ENCODE measurements around the gene KAT7. TPM values are rescaled to one million over a fixed set of nuclear protein-coding genes. Genes with fewer than 3 reads are reported as not detected.

KAT7 gene
- total and polyA plus RNA-seq, 10 of the 15 experiments (the other 5 are each of a cell fraction or from before 2014, with no cell fraction given): 6.6 to 45.8 (median 26.3) TPM

GRCh38 chr17:49746791-49747490 is 41.5 kb upstream of the KAT7 start (continued):
- TF ChIP-seq CUX1 (IDR thresholded peaks at IDR 0.05; ENCODE audit: insufficient replicate concordance, low read depth, low read length): peak; percentile 73
- peak; percentile 57; the same call in 1 of the 2 replicates for TF ChIP-seq TCF7 (IDR thresholded peaks at IDR 0.05; ENCODE audit: borderline replicate concordance)
- TF ChIP-seq SIX5 (IDR thresholded peaks at IDR 0.05; ENCODE audit: low read depth, low read length, severe bottlenecking): no peak
- peak; percentile 68; the same call in 2 of the 3 replicates for TF ChIP-seq POU2F2 (IDR thresholded peaks at IDR 0.05; ENCODE audit: borderline replicate concordance, low read depth, low read length)
- peak; percentile 76 for TF ChIP-seq MTA2 (IDR thresholded peaks at IDR 0.05; ENCODE audit: low read depth)
- TF ChIP-seq ZBTB4 (CRISPR knock-in tag; IDR thresholded peaks at IDR 0.05): no peak
- TF ChIP-seq CBX3 (IDR thresholded peaks at IDR 0.05; ENCODE audit: borderline replicate concordance, low read depth): no peak
- TF ChIP-seq SRF (IDR thresholded peaks at IDR 0.05; ENCODE audit: low read depth in 2 of 2, low read length in 2 of 2): no peak
- no peak for TF ChIP-seq PAX8 (IDR thresholded peaks at IDR 0.05)
- peak; percentile 87 for TF ChIP-seq SKIL (IDR thresholded peaks at IDR 0.05; ENCODE audit: low read depth, poor library complexity, severe bottlenecking)
- TF ChIP-seq CREB1 (IDR thresholded peaks at IDR 0.05; ENCODE audit: low read depth): peak; percentile 63; the same call in 1 of the 2 replicates
- no peak for TF ChIP-seq KAT2A (conservative IDR thresholded peaks at IDR 0.05; ENCODE audit: control insufficient read depth, low read depth, low read length)
- no peak for TF ChIP-seq BCL3 (IDR thresholded peaks at IDR 0.05; ENCODE audit: borderline replicate concordance, insufficient read depth, low read depth, low read length, poor library complexity, severe bottlenecking)
- TF ChIP-seq RUNX3 (IDR thresholded peaks at IDR 0.05; ENCODE audit: low read length): peak; percentile 99
- TF ChIP-seq TARDBP (IDR thresholded peaks at IDR 0.05; ENCODE audit: borderline replicate concordance): 0 out of 2 replicates have a peak, but pooled peaks have one; percentile 23

All from GM12878 (cell line).